GM21619 (cell line): Measurements from ENCODE around the gene PTCHD1.

Experiments
- ATAC-seq: cut with Tn5 transposase; IDR thresholded peaks from one replicate; pipeline ENCODE4 v1.9.1; 2021; ENCODE audit not compliant: unreplicated experiment

PTCHD1 gene

GRCh38 chrX:23394421-23394820, 59.8 kb downstream of the PTCHD1 start:
- ATAC-seq: no peak

- ATAC-seq: no peak
Observed at GRCh38 chrX:23396263-23396662, 61.6 kb downstream of the PTCHD1 start.

DNA sequence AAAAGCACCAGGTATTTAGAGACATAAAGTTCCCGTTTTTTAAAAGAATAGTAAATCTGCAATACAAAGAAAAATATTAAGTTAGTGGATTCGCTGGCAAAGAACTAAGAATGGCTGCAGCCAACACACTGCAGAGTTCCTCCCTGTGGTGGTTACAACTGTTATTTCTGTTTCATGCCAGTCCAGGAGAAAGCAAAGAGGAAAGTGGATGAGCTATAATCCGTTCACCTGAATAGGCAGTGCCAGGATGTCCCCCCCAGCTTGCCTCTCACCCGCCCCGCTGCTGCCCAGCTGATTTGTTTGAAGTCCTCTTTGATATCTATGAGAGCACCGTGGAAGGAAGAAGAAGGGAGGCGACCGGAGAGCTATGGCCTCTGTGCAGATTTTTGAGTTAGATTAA, 63.9 kb downstream of the PTCHD1 start:
- ATAC-seq: no peak

DNA sequence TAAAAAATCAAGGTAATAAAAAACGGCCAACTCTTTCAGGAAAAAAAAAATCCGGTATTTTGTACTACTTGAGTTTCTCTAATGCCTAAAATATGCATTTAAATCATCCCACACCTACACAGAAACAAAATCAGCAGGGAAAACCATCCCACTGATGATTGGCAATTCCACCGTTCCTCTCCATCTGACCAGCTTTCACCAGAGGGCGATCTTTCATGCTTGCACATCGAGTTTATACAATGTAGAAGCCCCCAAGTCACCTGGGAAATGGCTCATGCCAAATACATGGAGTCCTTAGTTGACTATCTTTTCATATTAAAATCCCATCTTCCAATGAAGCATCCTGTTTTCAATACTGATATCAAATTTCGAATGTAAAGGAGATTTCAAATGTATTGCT, 69.2 kb downstream of the PTCHD1 start:
- no peak for ATAC-seq

DNA sequence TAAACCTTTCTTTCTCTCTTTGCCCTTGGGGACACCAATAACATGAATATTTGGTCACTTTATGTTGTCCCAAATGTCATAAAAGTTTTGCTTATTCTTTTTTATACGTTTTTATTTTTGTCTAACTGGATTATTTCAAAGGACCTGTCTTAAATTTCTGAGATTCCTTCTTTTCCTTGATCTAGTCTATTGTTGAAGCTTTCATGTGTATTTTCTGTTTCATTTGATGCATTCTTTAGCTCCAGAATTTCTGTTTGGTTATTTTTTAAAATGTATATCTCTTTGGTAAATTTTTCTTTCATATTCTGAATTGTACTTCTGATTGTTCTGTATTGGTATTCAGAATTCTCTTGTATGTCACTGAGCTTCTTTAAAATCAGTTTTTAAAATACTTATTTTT, 88.3 kb downstream of the PTCHD1 start:
- no peak for ATAC-seq

- no peak for ATAC-seq
Observed at GRCh38 chrX:23434356-23434884, 99.8 kb downstream of the PTCHD1 start.

- no peak for ATAC-seq
Observed at GRCh38 chrX:23435108-23435507, 100.5 kb downstream of the PTCHD1 start.

DNA sequence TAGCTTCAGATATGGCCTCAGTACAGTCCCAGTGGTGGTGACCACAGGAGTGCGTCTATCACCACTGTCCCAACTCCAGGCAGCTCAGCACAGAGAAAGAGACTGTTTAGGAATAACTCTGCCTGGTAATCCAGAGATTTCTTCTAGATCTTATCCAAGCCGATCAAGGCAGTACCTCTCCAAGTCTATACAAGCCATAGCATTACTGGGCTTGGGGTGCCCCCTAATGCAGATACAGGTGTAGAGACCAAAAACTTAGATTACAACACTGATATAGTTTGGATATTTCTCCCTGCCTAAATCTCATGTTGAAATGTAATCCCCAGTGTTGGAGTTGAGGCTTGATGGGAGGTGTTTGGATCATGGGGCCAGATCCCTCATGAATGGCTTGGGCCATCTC, 100.9 kb downstream of the PTCHD1 start:
- no peak for ATAC-seq

DNA sequence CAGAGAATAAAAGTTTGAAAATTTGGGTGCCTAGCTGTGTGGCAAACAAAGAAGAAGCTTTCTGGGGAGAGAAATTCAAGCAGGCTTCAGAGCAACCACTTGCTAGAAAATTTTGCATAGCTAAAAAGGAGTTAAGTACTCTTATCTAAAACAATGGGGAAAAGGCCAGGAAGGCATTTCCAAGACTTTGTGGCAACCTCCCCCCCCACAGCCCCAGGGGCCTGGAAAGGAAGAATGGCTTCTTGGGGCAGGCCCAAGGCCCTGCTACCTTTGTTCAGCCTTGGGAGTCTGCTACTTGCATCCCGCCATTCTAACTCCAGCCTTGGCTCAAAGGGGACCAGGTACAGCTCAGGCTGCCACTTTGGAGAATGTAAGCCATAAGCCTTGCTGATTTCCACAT, 102.2 kb downstream of the PTCHD1 start:
- no peak for ATAC-seq

DNA sequence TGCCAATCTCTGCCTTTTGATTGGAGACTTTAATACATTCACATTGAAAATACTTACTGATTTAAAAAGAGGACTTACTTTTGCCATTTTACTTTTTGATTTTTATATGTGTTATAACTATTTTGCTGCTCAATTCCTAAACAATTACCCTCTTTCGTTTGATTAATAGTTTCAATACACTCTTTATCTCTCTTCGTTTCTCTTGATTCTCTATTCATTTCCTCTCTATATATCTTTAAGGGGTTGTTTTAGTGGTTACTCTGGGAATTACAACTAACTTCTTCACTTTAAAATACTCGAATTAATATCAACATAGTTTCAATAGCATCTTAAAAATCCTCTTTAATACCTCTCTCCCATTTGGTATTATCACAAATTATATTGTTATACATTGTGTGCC, 116.6 kb downstream of the PTCHD1 start:
- no peak for ATAC-seq
